ENCODE measurements around the gene TRAPPC3L. TPM values are rescaled to one million over a fixed set of nuclear protein-coding genes. Genes with fewer than 3 reads are reported as not detected.

The TRAPPC3L gene
- total RNA-seq, 1 experiment from 2014 or later, result not detected

GRCh38 chr6:116467514-116467913 is 78.0 kb downstream of the TRAPPC3L start:
- Histone ChIP-seq H3K9me3 (ENCODE audit: low read depth, low read length, poor library complexity, severe bottlenecking) (no peaks in the 10 kb centered on the region), H3K4me3 (ENCODE audit: low read depth, low read length, poor library complexity, severe bottlenecking) (no peak overlapping the region), H3K36me3 (ENCODE audit: insufficient read depth, low read length, poor library complexity, severe bottlenecking) (no peaks in the 10 kb centered on the region), H3K27ac (ENCODE audit: low read depth, low read length, poor library complexity, severe bottlenecking) (no peak overlapping the region), H3K4me1 (ENCODE audit: insufficient read depth, low read length, poor library complexity, severe bottlenecking) (no peaks in the 10 kb centered on the region), H3K27me3 (replicated peaks; ENCODE audit: insufficient read depth, low read depth, low read length, poor library complexity) (peaks cover 9% of the 10 kb centered on the region)
- DNase-seq (ENCODE audit: low spot score), result no peak
- no TSS peak for BruUV-seq (replicated peaks)
- intact Hi-C loops (cut with micrococcal nuclease; ENCODE audit: unreplicated experiment), result no loop called here
- CTCF ChIA-PET, result no interaction called here
- TF ChIP-seq EZH2 (IDR thresholded peaks at IDR 0.05; ENCODE audit: borderline replicate concordance, low read depth, low read length, poor library complexity, severe bottlenecking) (no peak), CTCF (conservative IDR thresholded peaks at IDR 0.05; ENCODE audit: low read depth, low read length) (no peak)
- POLR2A ChIA-PET (ENCODE audit: low non-redundant PET), result no interaction called here

GRCh38 chr6:116467096-116467495 is 78.4 kb downstream of the TRAPPC3L start:
- Histone ChIP-seq H3K9me3 (ENCODE audit: low read depth, low read length, poor library complexity, severe bottlenecking) (no peaks in the 10 kb centered on the region), H3K27ac (ENCODE audit: low read depth, low read length, poor library complexity, severe bottlenecking) (no peak overlapping the region), H3K36me3 (ENCODE audit: insufficient read depth, low read length, poor library complexity, severe bottlenecking) (no peaks in the 10 kb centered on the region), H3K27me3 (replicated peaks; ENCODE audit: insufficient read depth, low read depth, low read length, poor library complexity) (peaks cover 10% of the 10 kb centered on the region), H3K4me3 (ENCODE audit: low read depth, low read length, poor library complexity, severe bottlenecking) (no peak overlapping the region), H3K4me1 (ENCODE audit: insufficient read depth, low read length, poor library complexity, severe bottlenecking) (no peaks in the 10 kb centered on the region)
- no TSS peak for BruUV-seq (replicated peaks)
- POLR2A ChIA-PET (ENCODE audit: low non-redundant PET), result no interaction called here
- TF ChIP-seq CTCF (conservative IDR thresholded peaks at IDR 0.05; ENCODE audit: low read depth, low read length) (no peak), EZH2 (IDR thresholded peaks at IDR 0.05; ENCODE audit: borderline replicate concordance, low read depth, low read length, poor library complexity, severe bottlenecking) (no peak)
- intact Hi-C loops (cut with micrococcal nuclease; ENCODE audit: unreplicated experiment), result no loop called here
- CTCF ChIA-PET, result no interaction called here
- no peak for DNase-seq (ENCODE audit: low spot score)

DNA sequence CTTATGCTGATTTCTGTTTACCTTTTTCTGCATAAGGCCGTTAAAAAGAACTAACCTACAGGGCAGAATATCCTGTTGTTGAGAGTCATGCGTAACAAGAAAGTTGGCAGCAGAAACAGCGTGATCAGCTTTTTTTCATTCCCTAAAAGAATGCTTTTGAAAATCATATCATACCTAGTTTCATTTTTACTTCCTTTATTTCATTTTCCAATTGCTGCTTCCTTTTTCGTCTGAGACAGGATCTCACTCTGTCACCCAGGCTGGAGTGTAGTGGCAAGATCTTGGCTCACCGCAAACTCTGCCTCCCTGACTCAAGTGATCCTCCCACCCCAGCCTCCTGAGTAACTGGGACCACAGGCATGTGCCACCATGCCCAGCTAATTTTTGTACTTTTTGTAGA is 80.2 kb downstream of the TRAPPC3L start:
- intact Hi-C loops (cut with micrococcal nuclease; ENCODE audit: unreplicated experiment), result no loop called here
- no peaks in the 10 kb centered on the region for H3K9me3 ChIP-seq (ENCODE audit: low read depth, low read length, poor library complexity, severe bottlenecking)
- DNase-seq (ENCODE audit: low spot score), result no peak
- no TSS peak for BruUV-seq (replicated peaks)
- H3K4me1 ChIP-seq (ENCODE audit: insufficient read depth, low read length, poor library complexity, severe bottlenecking), result no peaks in the 10 kb centered on the region
- H3K36me3 ChIP-seq (ENCODE audit: insufficient read depth, low read length, poor library complexity, severe bottlenecking), result no peaks in the 10 kb centered on the region
- peaks cover 15% of the 10 kb centered on the region for H3K27me3 ChIP-seq (replicated peaks; ENCODE audit: insufficient read depth, low read depth, low read length, poor library complexity)
- ChIA-PET CTCF (no interaction called here), POLR2A (ENCODE audit: low non-redundant PET) (no interaction called here)
- no peak overlapping the region for H3K27ac ChIP-seq (ENCODE audit: low read depth, low read length, poor library complexity, severe bottlenecking)
- no peak for TF ChIP-seq EZH2 (IDR thresholded peaks at IDR 0.05; ENCODE audit: borderline replicate concordance, low read depth, low read length, poor library complexity, severe bottlenecking)
- no peak for TF ChIP-seq CTCF (conservative IDR thresholded peaks at IDR 0.05; ENCODE audit: low read depth, low read length)
- H3K4me3 ChIP-seq (ENCODE audit: low read depth, low read length, poor library complexity, severe bottlenecking), result no peak overlapping the region

Measured in A673 (cell line).